ENCODE measurements around the gene STAT1.
A peak's percentile ranks its signal among the peaks of the same experiment; 100 is the strongest.

Gene STAT1

GRCh38 chr2:190948671-190949070 is 65.3 kb downstream of the STAT1 start:
- no peak for DNase-seq

- peak; percentile 31 for DNase-seq
These were observed 66.2 kb downstream of the STAT1 start for GRCh38 chr2:190947711-190948251.

GRCh38 chr2:190947141-190947540 is 66.8 kb downstream of the STAT1 start:
- DNase-seq: no peak

DNA sequence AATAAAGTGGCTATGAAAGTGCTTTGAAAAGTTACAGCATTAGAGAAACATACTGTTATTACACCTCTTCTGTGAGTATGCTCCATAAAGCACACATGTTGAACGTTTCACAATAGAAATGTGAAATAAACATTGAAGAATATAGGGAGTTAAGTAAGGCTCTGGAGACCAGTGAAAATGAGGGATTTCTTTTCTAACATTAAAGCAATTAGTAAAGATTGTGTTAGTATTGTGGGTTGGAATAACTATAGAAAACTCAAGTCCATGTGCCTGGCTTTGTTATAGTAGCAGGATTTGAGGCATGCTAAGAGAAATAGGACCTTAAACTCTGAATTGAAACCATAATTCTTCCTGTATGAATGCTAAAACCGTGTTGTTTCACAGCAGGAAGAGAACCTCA is 70.3 kb downstream of the STAT1 start:
- DNase-seq: no peak

DNA sequence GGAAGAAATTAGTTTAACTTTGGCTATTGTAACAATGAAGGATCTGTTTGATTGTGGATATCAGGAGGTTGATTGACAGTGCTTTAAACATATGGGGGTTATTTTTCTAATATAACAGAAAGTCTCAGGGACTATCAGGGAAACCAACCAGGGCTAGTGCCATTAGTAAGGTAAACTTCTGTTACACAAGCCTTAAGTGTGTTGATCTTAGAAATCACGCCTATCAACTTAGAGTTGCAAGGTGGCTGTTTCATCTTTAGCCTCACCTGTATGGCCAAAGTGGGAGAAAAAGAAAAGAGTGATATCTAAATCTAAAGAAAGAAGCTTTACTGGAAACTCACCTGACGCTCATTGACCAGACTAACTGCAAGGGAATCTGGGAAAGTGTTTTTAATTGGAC is 71.3 kb downstream of the STAT1 start:
- no peak for DNase-seq

DNA sequence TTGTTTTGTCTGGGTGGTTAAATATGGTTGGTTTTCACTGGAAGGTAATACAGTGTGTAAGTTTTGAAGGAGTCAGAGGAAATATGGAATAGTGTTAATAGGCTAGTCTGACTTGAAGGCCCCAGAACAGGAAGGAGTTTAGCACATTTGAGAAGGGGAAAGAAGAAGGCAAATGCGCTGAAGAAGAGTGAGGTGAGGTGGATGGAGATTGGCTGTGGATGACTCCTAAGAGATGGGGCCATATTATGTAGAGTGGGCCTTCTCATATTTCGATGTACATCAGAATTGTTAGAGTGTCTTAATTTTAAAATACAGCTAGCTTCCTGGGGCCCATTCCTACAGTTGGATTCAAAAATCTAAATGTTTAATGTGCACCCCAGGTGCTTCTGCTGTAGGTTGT is 72.4 kb downstream of the STAT1 start:
- DNase-seq: no peak

DNA sequence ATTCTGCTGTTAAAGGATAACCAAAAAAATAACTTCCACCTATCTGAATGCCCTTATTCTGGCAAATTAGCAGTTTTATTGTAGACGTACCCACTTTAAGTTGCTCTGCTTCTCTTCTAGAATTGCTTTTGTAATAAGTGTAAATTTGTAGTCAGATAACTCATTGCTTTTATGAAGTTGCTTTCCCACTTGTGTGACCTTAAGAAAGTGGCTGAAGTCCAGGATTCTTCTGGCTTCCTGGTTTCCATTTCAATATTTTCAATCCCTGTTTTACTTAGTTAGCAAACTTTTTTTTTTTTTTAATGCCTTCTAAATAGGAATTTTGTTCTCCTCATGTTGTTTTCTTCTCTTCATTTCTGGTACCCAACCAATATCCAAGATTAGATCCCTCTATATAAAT is 73.5 kb downstream of the STAT1 start:
- DNase-seq: no peak

DNA sequence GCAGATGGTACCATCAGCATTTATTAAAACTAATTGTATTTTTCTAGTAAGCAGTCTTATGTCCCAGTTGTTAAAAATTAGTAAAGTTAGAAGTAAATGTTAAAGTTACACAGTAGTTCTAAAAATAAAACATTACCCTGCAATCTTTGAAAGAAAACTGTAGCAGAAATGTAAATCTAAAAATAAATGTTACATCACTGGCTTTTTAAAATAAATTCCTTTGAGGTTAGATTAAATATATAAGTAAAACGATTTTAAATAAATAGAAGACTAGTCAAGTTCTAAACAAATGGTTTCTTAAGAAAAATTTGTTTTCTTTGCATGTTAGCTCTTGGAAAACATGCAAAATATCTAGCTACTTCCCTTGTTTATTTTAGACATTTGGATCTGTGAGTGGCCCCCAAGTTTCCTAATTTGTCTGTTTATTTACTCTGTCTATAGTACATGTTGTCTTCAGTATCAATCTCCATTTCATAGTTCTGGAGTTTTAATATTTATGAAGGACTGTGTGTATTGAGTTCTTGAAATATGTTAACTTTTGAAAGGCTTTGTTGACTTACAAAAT is 75.1 kb downstream of the STAT1 start:
- DNase-seq: no peak

- no peak for DNase-seq
These were observed 78.9 kb downstream of the STAT1 start for GRCh38 chr2:190935054-190935453.

- no peak for DNase-seq
These were observed 80.6 kb downstream of the STAT1 start for GRCh38 chr2:190933361-190933760.

DNA sequence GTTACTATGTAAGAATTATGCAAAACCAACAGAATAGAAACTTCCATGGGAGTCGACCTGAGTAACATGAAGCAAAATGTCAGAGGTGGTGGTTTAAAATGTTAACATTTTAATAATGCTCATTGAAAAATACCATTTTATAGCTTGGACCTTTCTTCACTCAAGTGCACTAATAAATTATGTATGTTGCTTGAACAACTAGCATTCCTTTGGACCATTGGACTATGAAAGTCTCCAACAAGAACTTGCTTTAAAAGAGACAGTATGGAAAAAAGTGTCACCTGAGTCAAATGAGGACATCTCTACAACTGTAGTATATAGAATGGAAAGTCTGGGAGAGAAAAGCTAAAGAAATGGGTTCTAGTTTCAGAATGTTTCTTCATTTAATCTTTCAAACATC is 81.5 kb downstream of the STAT1 start:
- no peak for DNase-seq

DNA sequence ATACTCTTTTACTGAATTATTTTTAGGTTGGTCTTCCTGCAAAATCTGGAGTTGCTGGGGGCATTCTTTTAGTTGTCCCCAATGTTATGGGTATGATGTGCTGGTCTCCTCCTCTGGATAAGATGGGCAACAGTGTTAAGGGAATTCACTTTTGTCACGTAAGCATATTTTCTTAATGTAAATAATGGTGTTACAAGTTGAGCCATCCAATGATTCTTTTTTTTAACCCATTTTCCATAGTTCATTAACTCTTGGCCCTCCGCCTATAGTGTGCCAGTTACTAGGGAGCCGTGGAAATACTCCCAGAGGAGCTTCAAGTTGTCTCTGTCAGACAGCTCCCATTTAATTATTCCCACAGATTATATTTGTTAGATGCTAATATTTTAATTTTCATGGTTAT is 83.6 kb downstream of the STAT1 start:
- no peak for DNase-seq

DNA sequence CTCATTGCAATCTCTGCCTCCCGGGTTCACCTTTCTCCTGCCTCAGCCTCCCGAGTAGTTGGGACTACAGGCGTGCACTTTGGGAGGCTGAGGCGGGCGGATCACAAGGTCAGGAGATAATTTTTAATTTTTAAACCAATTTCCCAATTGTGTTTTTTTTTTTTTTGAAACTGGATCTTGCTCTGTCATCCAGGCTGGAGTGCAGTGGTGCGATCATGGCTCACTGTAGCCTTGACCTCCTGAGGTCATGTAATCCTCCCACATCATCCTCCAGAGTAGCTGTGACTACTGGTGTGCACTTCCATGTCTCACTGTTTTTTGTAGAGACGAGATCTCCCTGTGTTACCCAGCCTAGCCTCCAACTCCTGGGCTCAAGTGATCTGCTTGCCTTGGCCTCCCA is 84.1 kb downstream of the STAT1 start:
- no peak for DNase-seq

- DNase-seq: no peak
These were observed 86.7 kb downstream of the STAT1 start for GRCh38 chr2:190927301-190927700.

GRCh38 chr2:190922376-190922775 is 91.6 kb downstream of the STAT1 start:
- no peak for DNase-seq

DNA sequence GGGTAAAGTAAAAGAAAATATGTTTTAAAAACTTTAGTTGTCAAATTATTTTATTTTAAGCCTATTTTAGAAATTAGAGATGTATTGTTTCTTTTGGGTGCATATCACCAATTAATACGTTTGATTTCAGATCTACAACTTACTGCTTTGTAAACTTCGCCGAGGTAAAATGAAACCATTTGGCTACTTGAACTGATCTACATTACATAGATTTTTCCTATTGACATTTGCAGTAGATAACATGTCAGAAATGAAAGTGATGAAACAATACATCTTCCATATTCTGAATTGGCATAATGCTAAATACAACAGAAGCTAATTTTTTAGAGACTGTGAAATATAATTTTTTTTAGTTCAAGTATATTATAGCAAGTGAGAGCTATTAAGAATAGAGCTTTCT is 93.9 kb downstream of the STAT1 start:
- DNase-seq: no peak

Measured in NCI-H2107 (cell line).